Measurements from ENCODE around the gene COX11.

DNA sequence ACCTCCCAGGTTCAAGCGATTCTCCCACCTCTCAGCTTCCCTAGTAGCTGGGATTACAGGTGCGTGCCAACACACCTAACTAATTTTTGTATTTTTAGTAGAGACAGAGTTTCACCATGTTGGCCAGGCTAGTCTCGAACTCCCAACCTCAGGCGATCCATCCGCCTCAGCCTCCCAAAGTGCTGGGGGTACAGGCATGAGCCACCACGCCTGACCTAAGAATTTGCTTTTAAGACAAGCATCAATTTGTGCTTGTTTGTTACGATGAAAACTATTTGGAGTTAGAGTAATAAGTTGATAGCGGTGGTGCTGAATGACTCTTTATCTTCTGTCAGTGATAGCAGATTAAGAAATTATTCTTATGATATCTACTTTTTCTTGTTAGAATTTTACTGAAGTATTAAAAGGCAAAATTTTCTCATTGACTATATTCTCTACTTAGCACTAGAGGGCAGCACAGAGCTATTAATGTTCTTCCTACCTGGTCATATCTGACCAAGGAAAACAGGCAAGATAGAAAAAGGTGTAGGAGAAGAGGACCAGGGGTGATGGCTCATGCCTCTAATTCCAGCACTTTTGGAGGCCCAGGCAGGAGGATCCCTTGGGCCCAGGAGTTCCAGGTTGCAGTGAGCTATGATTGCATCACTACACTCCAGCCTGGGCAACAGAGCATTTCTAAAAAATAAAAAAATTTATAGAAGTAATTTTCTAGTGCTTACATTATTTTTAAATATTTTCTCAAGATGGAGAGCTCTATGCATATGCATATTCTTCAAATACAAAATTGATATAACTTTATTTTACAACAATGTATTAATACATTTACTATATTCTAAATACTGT, 24.6 kb upstream of the COX11 start:
- TF ChIP-seq, protein P1, sequence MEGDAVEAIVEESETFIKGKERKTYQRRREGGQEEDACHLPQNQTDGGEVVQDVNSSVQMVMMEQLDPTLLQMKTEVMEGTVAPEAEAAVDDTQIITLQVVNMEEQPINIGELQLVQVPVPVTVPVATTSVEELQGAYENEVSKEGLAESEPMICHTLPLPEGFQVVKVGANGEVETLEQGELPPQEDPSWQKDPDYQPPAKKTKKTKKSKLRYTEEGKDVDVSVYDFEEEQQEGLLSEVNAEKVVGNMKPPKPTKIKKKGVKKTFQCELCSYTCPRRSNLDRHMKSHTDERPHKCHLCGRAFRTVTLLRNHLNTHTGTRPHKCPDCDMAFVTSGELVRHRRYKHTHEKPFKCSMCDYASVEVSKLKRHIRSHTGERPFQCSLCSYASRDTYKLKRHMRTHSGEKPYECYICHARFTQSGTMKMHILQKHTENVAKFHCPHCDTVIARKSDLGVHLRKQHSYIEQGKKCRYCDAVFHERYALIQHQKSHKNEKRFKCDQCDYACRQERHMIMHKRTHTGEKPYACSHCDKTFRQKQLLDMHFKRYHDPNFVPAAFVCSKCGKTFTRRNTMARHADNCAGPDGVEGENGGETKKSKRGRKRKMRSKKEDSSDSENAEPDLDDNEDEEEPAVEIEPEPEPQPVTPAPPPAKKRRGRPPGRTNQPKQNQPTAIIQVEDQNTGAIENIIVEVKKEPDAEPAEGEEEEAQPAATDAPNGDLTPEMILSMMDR (IDR thresholded peaks at IDR 0.05 in 8 of 11, conservative IDR thresholded peaks at IDR 0.05 in 3 of 11), result peak; percentile 31 to 73 (median 64)
- TF ChIP-seq POLR2A (IDR thresholded peaks at IDR 0.05) (no peak), POLR2AphosphoS5 (IDR thresholded peaks at IDR 0.05) (no peak)
